Left cardiac atrium (tissue), 4 donors: Measurements from ENCODE around the gene FAM81A. TPM values are rescaled to one million over a fixed set of nuclear protein-coding genes. Genes with fewer than 3 reads are reported as not detected.

ENCODE experiments used
- ATAC-seq, 2 donors: fragments of 200-7000 bp; cut with Tn5 transposase; one replicate each; pipeline ENCODE4 v1.9.1; 2020; ENCODE audit warnings: mild to moderate bottlenecking in 2 of 2, moderate library complexity in 2 of 2
- DNase-seq: peaks from one replicate; pipeline ENCODE4 v3.0.0-alpha.2; 2020
- intact Hi-C, 2 donors: fragments of 100-400 bp; cut with DNase I; formaldehyde crosslinking; loops; one replicate each; pipeline versions ENCODE4 v1.14.1 to v1.15.1; 2022 to 2023
- total RNA-seq, 2 donors: library from RNA; stranded (reverse); fragmentation: NEBNext Ultra II Directional; extraction: Animal tissue kit (Norgen Biotek cat#: 25700); gene quantifications; one replicate each; pipeline ENCODE4 v1.2.1, GENCODE V29; 2021
- donor health status: DM: no; HTN: yes; CAD: no.
- donor health status: DM: no; HTN: yes; CAD: no; lungs with severe emphysema.
- donor health status: DM: yes; HTN: yes; CAD: no.
- donor health status: Dilated cardiomyopathy.

Gene FAM81A
- total RNA-seq, 2 donors from 2014 or later: 2.4 to 3.7 TPM

GRCh38 chr15:59557581-59557980 is 119.6 kb downstream of the FAM81A start:
- ATAC-seq (no peak), DNase-seq (no peak)
- intact Hi-C loops: no loop called here

GRCh38 chr15:59558851-59559250 is 120.9 kb downstream of the FAM81A start:
- intact Hi-C loops: no loop called here

GRCh38 chr15:59561547-59561946 is 123.6 kb downstream of the FAM81A start:
- ATAC-seq (no peak), DNase-seq (no peak)
- intact Hi-C loops: no loop called here

More at GRCh38 chr15:59558851-59559250, 120.9 kb downstream of the FAM81A start:
- ATAC-seq (no peak), DNase-seq (no peak)

GRCh38 chr15:59562448-59563186 is 124.6 kb downstream of the FAM81A start:
- no peak for DNase-seq
- no peak for ATAC-seq
- intact Hi-C loops: no loop called here

- ATAC-seq (no peak), DNase-seq (no peak)
- intact Hi-C loops: no loop called here
Observed at GRCh38 chr15:59565299-59565698, 127.3 kb downstream of the FAM81A start.

- intact Hi-C loops: no loop called here
- DNase-seq (no peak), ATAC-seq (no peak)
Observed at GRCh38 chr15:59567324-59567723, 129.3 kb downstream of the FAM81A start.

- no peak for DNase-seq
- intact Hi-C loops: no loop called here
Observed at GRCh38 chr15:59569477-59569876, 131.5 kb downstream of the FAM81A start.

GRCh38 chr15:59570315-59570714 is 132.3 kb downstream of the FAM81A start:
- no peak for ATAC-seq
- intact Hi-C loops: no loop called here

More at GRCh38 chr15:59569477-59569876, 131.5 kb downstream of the FAM81A start:
- no peak for ATAC-seq

GRCh38 chr15:59571606-59572005 is 133.6 kb downstream of the FAM81A start:
- ATAC-seq (no peak), DNase-seq (no peak)
- intact Hi-C loops: no loop called here

More at GRCh38 chr15:59570315-59570714, 132.3 kb downstream of the FAM81A start:
- DNase-seq: no peak

Other genes starting within 250 kb of the FAM81A start
- not detected for gene LDHAL6B, start 231.3 kb upstream of the FAM81A start, total RNA-seq
- 10 to 100 TPM; 32.1 to 49.5 TPM for gene MYO1E, start 65.3 kb upstream of the FAM81A start, total RNA-seq
- under 1 TPM in 1 of 2 donors, not detected in 1; 0.05 TPM for gene GCNT3, start 173.6 kb downstream of the FAM81A start, total RNA-seq
- 100 to 1,000 TPM in 1 of 2 donors, 10 to 100 TPM in 1; 99.1 to 119 TPM for gene GTF2A2, start 219.3 kb downstream of the FAM81A start, total RNA-seq